ENCODE measurements around the gene MDM4.
"Not testable (repeated sequence)": the region's sequence is repeated elsewhere in the genome, so short reads cannot be mapped to it uniquely, and the experiment has no call there.

The MDM4 gene

GRCh38 chr1:204513117-204513716 lies 3.0 kb upstream of the MDM4 start:
- in situ Hi-C loops (cut with MboI; ENCODE audit: low sequenced_read_pairs), result no loop called here

GRCh38 chr1:204514828-204515227 lies 1.4 kb upstream of the MDM4 start:
- in situ Hi-C loops (cut with MboI; ENCODE audit: low sequenced_read_pairs), result no loop called here

- in situ Hi-C loops (cut with MboI; ENCODE audit: low sequenced_read_pairs), result not testable (repeated sequence)
These were observed 1.2 kb downstream of the MDM4 start for GRCh38 chr1:204517382-204517781.

GRCh38 chr1:204520834-204521709 lies 4.9 kb downstream of the MDM4 start:
- in situ Hi-C loops (cut with MboI; ENCODE audit: low sequenced_read_pairs), result no loop called here

GRCh38 chr1:204521941-204522521 lies 5.8 kb downstream of the MDM4 start:
- in situ Hi-C loops (cut with MboI; ENCODE audit: low sequenced_read_pairs), result not testable (repeated sequence)

- in situ Hi-C loops (cut with MboI; ENCODE audit: low sequenced_read_pairs), result no loop called here
These were observed 7.5 kb downstream of the MDM4 start for GRCh38 chr1:204523605-204524215.

- in situ Hi-C loops (cut with MboI; ENCODE audit: low sequenced_read_pairs), result no loop called here
These were observed 8.8 kb downstream of the MDM4 start for GRCh38 chr1:204524986-204525385.

- in situ Hi-C loops (cut with MboI; ENCODE audit: low sequenced_read_pairs), result no loop called here
These were observed 12.0 kb downstream of the MDM4 start for GRCh38 chr1:204528241-204528640.

- in situ Hi-C loops (cut with MboI; ENCODE audit: low sequenced_read_pairs), result no loop called here
These were observed 12.5 kb downstream of the MDM4 start for GRCh38 chr1:204528677-204529076.

GRCh38 chr1:204529371-204529895 lies 13.2 kb downstream of the MDM4 start:
- in situ Hi-C loops (cut with MboI; ENCODE audit: low sequenced_read_pairs), result no loop called here

GRCh38 chr1:204530932-204531331 lies 14.7 kb downstream of the MDM4 start:
- in situ Hi-C loops (cut with MboI; ENCODE audit: low sequenced_read_pairs), result no loop called here

- in situ Hi-C loops (cut with MboI; ENCODE audit: low sequenced_read_pairs), result no loop called here
These were observed 16.6 kb downstream of the MDM4 start for GRCh38 chr1:204532832-204533231.

GRCh38 chr1:204541626-204542025 lies 25.4 kb downstream of the MDM4 start:
- in situ Hi-C loops (cut with MboI; ENCODE audit: low sequenced_read_pairs), result no loop called here

- in situ Hi-C loops (cut with MboI; ENCODE audit: low sequenced_read_pairs), result no loop called here
These were observed 28.1 kb downstream of the MDM4 start for GRCh38 chr1:204544321-204544720.

- in situ Hi-C loops (cut with MboI; ENCODE audit: low sequenced_read_pairs), result no loop called here
These were observed 29.0 kb downstream of the MDM4 start for GRCh38 chr1:204545202-204545601.

GRCh38 chr1:204545881-204546280 lies 29.7 kb downstream of the MDM4 start:
- in situ Hi-C loops (cut with MboI; ENCODE audit: low sequenced_read_pairs), result no loop called here

GRCh38 chr1:204548265-204548664 lies 32.1 kb downstream of the MDM4 start:
- in situ Hi-C loops (cut with MboI; ENCODE audit: low sequenced_read_pairs), result no loop called here

GRCh38 chr1:204549313-204549712 lies 33.1 kb downstream of the MDM4 start:
- in situ Hi-C loops (cut with MboI; ENCODE audit: low sequenced_read_pairs), result no loop called here

- in situ Hi-C loops (cut with MboI; ENCODE audit: low sequenced_read_pairs), result no loop called here
These were observed 34.7 kb downstream of the MDM4 start for GRCh38 chr1:204550926-204551325.

GRCh38 chr1:204556458-204557052 lies 40.3 kb downstream of the MDM4 start:
- in situ Hi-C loops (cut with MboI; ENCODE audit: low sequenced_read_pairs), result no loop called here

GRCh38 chr1:204558467-204558866 lies 42.3 kb downstream of the MDM4 start:
- in situ Hi-C loops (cut with MboI; ENCODE audit: low sequenced_read_pairs), result no loop called here

Data from hTERT RPE-1 (cell line).